Measurements from ENCODE around the gene CT55.
"Not testable (repeated sequence)": the region's sequence is repeated elsewhere in the genome, so short reads cannot be mapped to it uniquely, and the experiment has no call there.

CT55 gene, protein sequence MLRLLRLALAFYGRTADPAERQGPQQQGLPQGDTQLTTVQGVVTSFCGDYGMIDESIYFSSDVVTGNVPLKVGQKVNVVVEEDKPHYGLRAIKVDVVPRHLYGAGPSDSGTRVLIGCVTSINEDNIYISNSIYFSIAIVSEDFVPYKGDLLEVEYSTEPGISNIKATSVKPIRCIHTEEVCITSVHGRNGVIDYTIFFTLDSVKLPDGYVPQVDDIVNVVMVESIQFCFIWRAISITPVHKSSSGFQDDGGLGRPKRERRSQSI

DNA sequence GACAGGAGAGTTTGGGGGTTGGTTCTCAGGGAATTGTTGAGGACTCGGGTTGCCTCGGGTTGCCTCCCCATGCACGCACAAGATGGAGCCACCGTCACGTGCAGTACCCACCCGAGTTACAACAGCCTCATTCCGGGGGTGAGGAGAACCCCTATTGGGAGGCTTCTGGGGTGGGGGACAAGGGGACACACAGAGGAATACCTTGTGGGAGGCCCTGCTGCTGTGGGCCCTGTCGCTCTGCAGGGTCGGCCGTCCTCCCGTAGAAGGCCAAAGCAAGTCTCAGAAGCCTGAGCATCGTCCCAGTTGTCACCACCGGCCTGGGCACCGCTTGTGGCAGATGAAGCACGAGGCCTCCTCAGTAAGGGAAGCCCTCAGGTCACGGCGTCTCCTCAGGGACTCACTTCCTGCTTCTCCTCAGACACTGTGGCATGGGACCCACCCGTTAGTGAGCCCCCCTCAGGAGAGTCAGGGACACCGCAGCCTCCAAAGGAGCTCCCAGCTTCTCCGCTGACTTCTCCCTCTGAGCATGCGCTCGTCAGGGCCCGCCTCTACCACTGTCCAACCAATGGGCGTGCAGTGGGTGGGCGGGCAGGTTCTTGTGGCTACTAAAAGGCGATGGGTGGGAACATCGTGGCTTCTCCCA, at the start of gene CT55:
CT55 (minus strand) TSS at position 522 of the 643 bp plus-strand sequence; CDS start at position 295, 227 bp downstream.
- DNase-seq (ENCODE audit: low read depth in 2 of 2): no peak

DNA sequence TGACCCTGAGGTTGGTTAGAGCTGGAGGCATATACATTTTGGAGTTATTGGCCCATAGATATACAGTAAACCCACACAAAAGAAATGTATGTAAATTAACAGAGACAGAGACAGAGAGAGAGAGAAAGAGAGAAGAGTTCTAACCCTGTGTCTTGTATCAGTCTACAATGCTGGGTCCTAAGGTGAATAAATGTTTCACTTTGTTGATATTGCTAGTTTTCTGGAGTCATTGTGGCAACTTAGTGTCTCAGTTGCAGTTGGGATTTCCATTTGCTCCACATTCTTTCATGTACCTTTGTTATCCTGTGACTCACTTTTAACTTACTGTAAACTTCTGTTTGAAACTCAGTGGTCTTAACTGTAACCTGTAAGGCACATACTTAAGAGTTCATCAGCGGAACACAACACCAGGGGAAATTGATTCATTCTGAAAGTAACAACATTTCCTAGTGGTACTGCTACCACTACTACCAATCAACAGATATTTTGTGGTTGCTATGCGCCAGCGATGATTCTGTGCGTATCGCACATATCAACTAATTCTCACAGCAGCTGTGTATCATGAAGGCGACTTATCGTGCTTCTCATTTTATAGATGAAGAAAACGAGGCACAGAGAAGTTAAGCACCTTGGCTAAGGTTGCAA, 42.1 kb upstream of the CT55 start:
- peak; percentile 22 to 47 for DNase-seq (ENCODE audit: low read depth in 2 of 2)

DNA sequence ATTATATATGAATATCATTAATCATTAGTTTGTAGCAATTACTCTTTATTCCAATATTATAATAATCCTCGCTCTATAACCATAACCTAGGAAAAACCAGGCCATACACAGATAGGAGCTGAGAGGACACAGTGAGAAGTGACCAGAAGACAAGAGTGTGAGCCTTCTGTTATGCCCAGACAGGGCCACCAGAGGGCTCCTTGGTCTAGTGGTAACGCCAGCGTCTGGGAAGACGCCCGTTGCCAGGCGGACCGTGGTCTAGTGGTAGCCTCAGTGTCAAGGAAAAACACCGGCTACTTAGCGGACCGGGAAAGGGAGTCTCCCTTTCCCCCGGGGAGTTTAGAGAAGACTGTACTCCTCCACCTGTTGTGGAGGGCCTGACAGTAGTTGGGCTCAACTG, 35.2 kb upstream of the CT55 start:
- DNase-seq (ENCODE audit: low read depth in 2 of 2): peak in 1 of 2 donors; percentile 6

DNA sequence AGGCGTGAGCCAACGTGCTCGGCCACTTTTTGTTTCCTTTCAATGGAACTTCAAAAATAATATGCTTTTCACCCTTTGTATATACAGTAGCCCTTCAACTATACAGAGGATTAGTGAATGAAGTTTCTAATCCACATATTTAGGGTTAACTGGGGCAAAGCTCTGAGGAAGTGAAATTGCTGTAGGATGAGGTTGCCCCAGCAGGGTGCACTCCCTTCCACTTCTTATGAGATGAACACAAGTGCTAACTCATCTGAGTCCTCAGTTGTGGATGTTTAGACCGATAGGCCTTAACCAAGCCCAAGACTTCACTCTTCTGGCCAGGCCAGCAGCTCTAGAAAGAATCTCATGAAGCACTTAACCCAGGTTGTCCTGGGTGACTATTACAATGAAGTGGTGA, 29.1 kb upstream of the CT55 start:
- no peak for DNase-seq (ENCODE audit: low read depth in 2 of 2)

DNA sequence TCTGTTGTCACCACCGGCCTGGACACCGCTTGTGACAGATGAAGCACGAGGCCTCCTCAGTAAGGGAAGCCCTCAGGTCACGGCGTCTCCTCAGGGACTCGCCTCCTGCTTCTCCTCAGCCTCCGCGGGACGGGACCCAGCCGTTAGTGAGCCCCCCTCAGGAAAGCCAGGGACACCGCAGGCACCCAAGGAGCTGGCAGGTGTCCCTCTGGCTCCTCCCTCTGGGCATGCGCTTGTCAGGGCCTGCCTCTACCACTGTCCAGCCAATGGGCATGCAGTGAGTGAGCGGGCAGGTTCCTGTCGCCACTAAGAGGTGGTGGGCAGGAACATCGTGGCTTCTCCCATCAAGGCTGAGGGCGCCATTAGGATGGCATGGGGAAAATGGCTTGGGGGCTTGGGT, 23.5 kb upstream of the CT55 start:
- no peak for DNase-seq (ENCODE audit: low read depth in 2 of 2)

DNA sequence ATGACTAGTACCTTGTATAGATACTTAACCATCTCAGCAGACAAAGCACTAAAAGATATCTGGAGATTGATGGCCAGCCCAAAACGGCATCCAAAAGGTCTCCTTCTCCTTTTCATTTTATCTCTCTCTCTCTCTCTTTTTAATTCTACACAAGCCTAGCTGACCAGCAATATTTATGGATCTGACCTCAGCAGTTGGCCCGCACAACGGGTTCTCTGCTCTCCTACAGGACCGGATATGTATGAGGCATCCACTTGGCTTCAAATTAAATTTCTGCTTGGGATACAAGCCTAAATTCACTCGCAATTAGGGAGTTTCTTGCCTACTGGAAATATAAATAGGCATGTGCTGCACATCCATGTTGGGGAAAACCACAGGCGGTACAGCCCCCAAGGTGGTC, 22.5 kb upstream of the CT55 start:
- no peak for DNase-seq (ENCODE audit: low read depth in 2 of 2)

DNA sequence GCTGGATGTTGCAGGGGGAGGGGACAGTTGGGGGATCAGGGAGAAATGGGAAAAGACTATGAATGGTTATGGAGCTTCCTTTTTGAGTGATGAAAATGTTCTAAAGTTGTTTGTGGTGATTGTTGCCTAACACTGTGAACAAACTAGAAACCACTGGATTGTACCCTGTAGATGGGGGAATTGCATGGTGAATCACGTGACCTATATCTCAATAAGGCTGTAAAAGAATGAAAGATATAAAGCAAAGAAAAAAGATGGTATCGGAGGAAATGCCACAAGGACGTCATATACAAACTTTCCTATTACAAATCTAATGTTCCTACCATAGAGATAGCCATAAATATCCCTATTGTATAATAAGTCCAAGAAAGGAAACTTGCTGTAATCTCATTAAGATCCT, 20.6 kb upstream of the CT55 start:
- DNase-seq (ENCODE audit: low read depth in 2 of 2): no peak

DNA sequence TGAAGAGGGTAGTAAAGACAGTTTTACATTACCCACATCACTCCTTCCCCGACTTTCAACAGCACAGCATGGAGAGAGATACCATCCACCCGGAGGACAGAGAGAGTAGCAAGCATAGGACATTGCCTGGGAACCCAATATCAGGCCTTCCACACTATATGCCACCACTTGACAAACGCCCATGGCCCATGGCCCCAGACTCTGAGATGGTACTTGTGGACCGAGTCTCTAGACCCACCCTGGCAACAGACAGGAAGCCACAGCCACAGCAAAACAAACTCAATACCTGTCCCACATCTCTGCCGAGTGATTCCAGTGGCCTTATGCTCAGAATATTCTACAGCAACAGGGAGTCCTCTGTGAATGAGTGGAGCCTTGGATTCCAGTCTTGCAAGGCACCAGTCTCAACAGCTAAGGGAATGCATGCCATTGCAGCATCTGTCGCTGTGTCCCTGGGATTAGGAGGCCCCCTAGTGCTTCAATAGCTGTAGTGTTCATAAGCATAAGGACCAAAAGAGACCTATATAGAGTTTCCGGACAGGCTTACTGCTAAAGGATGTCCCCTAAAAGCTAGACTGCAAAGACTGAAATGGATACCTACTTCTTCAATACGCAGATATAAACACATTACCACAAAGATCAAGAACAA, 14.7 kb upstream of the CT55 start:
- peak; percentile 3 to 6 for DNase-seq (ENCODE audit: low read depth in 2 of 2)

DNA sequence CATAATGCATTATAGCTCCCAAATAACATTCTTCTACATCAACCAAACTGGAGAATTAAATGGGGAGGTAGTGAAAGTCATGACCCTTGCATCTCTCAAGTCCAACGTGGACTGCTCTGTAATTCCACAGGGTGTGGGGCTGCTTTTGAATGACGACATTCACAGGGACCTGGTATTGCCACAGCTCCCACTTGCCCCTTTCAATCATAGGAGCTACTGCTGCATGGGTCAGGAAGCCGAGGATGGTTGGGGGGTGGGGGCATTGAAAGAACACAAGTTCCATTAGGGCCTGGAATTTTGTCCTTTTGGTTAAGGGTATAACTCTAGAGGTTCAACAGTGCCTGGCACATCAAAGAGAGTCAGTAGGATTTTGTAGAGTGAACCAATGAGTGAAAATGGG, 7.4 kb upstream of the CT55 start:
- no peak for DNase-seq (ENCODE audit: low read depth in 2 of 2)

DNA sequence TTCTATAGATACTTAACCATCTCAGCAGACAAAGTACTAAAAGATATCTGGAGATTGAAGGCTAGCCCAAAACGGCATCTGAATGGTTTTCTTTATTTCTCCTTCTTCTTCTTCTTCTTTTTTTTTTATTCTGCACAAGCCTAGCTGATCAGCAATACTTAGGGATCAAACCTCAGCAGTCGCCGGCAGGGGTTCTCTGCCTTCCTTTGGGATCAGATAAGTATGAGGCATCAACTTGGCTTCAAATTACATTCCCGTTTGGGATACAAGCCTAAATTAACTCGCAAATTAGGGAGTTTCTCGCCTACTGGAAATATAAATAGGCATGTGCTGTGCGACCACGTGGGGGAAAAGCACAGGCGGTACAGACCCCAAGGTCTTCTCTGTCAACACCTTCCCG, 730 bp downstream of the CT55 start:
- DNase-seq (ENCODE audit: low read depth in 2 of 2): no peak

DNA sequence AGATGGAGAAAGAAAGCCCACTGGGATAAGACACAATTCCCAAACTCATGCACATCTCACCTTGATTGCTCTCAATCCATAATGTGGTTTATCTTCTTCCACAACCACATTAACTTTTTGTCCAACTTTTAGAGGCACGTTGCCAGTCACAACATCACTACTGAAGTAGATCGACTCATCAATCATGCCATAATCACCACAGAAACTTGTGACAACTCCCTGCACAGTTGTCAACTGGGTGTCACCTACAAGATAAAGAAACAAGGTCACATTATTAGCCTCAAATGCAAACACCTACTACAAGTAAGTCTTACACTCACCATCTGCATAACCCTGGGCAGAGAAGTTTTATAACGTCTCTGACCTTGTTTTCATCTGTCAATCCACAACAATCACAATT, 1.7 kb downstream of the CT55 start:
- DNase-seq (ENCODE audit: low read depth in 2 of 2): not testable (repeated sequence)

DNA sequence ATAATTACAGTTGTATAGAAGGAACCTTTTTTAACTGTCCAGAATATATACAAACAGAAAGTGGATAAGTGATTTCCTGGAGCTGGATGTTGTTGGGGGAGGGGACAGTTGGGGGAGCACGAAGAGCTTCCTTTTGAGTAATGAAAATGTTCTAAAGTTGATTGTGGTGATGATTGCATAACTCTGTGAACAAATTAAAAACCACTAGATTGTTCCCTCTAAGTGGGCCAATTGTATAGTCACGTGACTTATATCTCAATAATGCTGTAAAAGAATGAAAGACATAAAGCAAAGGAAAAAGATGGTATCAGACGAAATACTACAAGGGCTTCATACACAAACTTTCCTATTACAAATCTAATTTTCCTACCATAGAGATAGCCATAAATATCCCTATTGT, 2.7 kb downstream of the CT55 start:
- DNase-seq (ENCODE audit: low read depth in 2 of 2): no peak

DNA sequence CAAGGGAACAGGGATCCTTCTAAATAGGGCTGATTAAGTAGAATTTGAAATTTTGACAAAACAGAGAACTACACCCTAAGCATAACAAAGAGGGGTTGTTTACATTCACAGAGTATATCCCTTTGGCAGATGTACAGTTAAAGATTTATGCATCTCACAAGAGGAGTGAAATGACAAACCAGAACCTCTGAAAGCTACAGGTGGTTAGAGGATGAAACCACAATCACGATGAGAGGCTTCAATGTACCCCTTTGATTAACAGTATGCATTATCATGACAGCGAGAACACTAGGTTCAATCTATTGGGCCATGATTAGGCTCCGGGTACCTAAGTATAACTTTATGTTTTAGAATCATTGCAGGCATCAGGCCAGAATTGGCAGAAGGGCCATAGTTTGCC, 16.5 kb downstream of the CT55 start:
- DNase-seq (ENCODE audit: low read depth in 2 of 2): not testable (repeated sequence)

DNA sequence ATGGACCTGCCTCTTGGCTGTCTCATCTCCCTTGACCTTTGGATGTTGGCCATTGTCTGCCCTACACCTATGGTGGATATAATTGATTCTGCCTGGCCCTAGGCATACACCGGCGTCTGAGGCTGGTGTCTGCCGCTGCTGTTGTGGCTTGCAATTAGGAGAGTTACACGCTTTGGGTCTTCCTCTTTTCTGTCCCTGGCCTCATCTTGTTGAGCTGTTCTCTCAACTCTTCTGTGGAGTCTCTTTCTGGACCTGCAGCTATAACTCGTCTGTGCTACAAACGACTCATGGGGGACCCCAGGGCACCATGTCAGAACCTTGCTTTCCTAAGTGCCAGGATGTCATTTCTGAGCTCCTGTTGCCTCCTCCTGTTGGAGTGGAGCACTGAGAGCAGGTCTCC, 45.1 kb downstream of the CT55 start:
- DNase-seq (ENCODE audit: low read depth in 2 of 2): not testable (repeated sequence)

DNA sequence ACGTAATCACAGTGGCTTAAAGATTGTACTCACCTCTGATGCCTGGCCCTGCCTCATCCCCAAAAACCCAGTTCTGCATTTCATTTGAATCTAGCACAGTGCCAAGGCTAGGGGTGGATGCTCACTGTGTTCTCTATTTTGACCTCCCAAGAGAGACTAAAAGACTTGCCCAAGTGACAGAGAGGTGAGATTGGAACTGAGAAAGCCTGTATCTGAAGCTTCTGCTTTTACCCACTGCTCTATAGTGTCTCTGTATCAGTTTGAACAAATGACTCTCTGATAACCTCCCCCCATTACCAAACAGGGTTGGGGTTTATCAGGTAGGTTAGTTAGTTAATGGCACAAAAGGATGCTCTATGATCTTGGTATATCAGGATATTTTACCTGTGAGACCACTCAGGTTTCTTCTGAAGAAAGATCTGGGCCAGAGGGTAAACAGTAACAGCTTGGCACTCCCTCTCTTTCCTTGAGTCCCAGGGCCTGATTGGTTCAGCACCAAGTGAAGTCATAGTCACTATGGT, 51.1 kb downstream of the CT55 start, which contains the start of gene ETDB:
ETDB (minus strand) TSS at position 471 of the 521 bp plus-strand sequence. CDS start 1,265 bp downstream, outside the sequence.
- not testable (repeated sequence) for DNase-seq (ENCODE audit: low read depth in 2 of 2)

DNA sequence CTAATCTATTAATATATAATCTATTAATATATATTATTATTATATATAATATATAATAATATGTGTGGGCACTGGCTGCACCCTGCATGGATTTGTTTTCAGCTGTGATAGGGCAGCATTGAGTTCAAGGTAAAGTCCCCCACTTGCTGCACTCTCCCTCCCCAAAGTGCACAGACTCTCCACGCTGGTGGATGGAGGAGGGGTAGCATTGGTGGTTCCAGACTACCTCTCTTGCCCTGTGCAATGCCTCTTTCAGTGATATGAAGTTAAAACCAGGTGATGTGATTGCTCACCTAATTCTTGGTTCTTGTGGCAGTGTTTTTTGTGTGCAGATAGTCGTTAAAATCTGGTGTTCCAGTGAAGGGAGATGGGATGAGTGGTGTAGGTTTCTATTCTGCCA, 55.1 kb downstream of the CT55 start:
- DNase-seq (ENCODE audit: low read depth in 2 of 2): not testable (repeated sequence)

DNA sequence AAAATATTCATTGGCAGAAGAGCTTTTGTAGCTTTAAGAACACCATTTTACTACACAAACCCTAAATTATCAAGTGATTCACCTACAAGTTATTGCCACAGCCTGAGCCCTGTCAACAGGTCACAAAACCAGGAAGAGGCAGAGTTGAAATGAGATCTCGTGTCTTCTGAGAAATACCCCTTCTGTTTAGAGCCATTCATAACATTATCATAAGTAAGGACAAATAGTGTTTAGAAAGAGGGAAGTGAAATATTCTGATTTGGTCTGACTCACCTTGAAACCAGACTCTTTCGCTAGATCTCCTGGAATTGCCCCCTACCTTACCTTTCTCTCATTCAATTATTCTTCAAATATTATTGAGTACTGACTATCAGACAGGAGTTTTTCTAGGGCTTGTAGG, 56.8 kb downstream of the CT55 start:
- no peak for DNase-seq (ENCODE audit: low read depth in 2 of 2)

DNA sequence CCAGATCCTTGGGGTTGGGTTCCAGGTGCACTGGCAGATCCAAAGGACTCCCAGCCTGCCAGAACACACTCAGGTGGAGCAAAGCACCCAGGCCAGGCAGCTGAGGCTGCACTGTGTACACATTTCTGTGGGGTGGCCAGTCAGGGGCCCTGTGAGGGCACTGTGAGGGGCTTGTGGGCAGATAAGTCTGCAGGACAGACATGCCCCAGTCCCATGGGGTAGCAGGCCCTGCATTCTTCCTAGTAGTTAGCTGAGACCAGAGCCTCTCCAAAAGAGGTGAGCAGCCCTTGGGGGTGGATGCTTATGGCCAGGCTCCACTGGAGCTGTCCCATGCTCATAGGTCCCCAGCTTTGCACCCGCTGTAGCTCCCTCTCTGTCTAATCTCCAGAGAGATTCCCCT, 58.5 kb downstream of the CT55 start:
- DNase-seq (ENCODE audit: low read depth in 2 of 2): no peak

DNA sequence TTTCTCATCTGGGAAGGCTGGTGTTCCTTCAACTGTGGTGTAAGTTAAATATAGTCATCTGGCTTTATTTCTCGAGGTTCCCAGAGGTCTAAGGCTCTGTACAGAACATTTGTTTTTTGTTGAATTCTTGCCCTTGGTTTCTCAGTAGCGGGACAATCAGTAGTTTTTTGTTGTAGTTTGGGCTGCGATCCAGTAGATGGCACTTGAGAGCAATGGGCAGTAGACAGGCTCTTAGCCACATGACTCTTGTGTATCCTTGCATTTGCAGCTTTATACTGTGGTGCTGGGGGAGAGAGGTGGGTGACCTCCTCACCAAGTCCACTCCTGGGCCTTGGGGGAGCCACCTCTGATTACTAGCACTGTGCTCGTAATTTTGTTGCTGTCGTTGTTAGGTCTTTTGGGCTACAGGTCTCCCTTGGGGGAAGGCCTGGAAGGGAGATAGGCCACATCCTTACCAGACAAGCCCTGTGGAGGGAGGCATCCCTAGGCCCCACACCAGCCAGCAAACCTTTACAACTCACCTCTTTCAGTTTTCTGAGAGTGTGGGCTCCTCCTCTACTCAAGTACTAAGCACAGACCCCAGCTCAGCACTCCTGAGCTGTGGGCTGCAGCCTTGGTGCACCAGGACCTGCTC, 59.0 kb downstream of the CT55 start:
- no peak for DNase-seq (ENCODE audit: low read depth in 2 of 2)

DNA sequence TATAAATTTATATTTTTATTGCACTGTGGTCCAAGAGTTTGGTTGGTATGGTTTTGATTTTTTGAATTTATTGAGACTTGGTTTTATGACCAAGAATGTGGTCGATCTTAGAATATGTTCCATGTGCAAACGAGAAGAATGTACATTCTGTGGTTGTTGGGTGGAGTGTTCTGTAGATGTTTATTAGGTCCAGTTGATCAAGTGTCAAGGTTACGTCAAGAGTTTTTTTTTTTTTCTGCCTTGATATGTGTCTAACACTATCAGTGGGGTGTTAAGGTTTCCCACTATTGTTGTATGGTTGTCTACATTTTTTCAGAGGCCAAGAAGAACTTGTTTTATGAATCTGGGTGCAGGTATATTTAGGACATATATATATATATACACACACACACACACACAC, 61.6 kb downstream of the CT55 start:
- DNase-seq (ENCODE audit: low read depth in 2 of 2): no peak

Data from stimulated activated CD4-positive, alpha-beta T cell treated with anti-CD3 and anti-CD28 coated beads, Interleukin-15, amount 100 ng/mL, for 48 hours (primary cell).